BLaER1 treated with 17β-estradiol and CSF1 and Interleukin-3, amounts not matched to agents 10 nM and 100 nM (cell line): ENCODE measurements around the gene FADS3.

Experiments used
- H3K27ac ChIP-seq, 11 experiments: shearing (Covaris generic); formaldehyde crosslinking; 2 replicates each; pipeline ENCODE4 v1.8.1; 2022
- H3K27me3 ChIP-seq, 11 experiments: shearing (Covaris generic); formaldehyde crosslinking; 2 replicates each; pipeline ENCODE4 v1.8.1; 2022
- H3K36me3 ChIP-seq, 11 experiments: shearing (Covaris generic); formaldehyde crosslinking; 2 replicates each; pipeline ENCODE4 v1.8.1; 2022
- H3K4me1 ChIP-seq, 10 experiments: shearing (Covaris generic); formaldehyde crosslinking; 2 replicates each; pipeline ENCODE4 v1.8.1; 2022
- H3K4me2 ChIP-seq, 11 experiments: shearing (Covaris generic); formaldehyde crosslinking; 2 replicates each; pipeline ENCODE4 v1.8.1; 2022
- H3K4me3 ChIP-seq, 10 experiments: shearing (Covaris generic); formaldehyde crosslinking; 2 replicates each; pipeline ENCODE4 v1.8.1; 2022
- H3K9ac ChIP-seq, 11 experiments: shearing (Covaris generic); formaldehyde crosslinking; 2 replicates each; pipeline ENCODE4 v1.8.1; 2022
- H3K9me3 ChIP-seq, 11 experiments: shearing (Covaris generic); formaldehyde crosslinking; replicated peaks in 1 of 11; 2 replicates each; pipeline ENCODE4 v1.8.1; 2022
- H4K20me1 ChIP-seq, 11 experiments: shearing (Covaris generic); formaldehyde crosslinking; 2 replicates each; pipeline ENCODE4 v1.8.1; 2022
- Cebpa-rat ChIP-seq, 11 experiments: shearing (Covaris generic); IDR thresholded peaks; 2 replicates each; pipeline ENCODE4 v1.8.1; 2022

Gene FADS3

GRCh38 chr11:61893981-61894380 lies 2.6 kb upstream of the FADS3 start:
- H3K9me3 ChIP-seq: no peaks in the 10 kb centered on the region
- no peak overlapping the region for H3K9ac ChIP-seq
- TF ChIP-seq Cebpa-rat (IDR thresholded peaks at IDR 0.05): no peak
- peak overlapping the region in 3 of 11 experiments; percentile 1 to 62 (median 23); a peak in 2 of 22 replicates for H3K4me2 ChIP-seq
- H4K20me1 ChIP-seq: peaks cover 0 to 29% (median 9%) of the 10 kb centered on the region in 11 experiments; a peak in 13 of 22 replicates
- H3K4me3 ChIP-seq: no peak overlapping the region
- peaks cover 32 to 52% (median 40%) of the 10 kb centered on the region in 10 experiments for H3K4me1 ChIP-seq
- no peaks in the 10 kb centered on the region for H3K27me3 ChIP-seq
- peaks cover 0 to 43% (median 0%) of the 10 kb centered on the region in 11 experiments; a peak in 5 of 22 replicates for H3K36me3 ChIP-seq
- no peak overlapping the region for H3K27ac ChIP-seq

GRCh38 chr11:61892085-61892370 lies 683 bp upstream of the FADS3 start:
- H3K4me2 ChIP-seq: peak overlapping the region; percentile 84 to 100 (median 99)
- H3K4me1 ChIP-seq: peaks cover 18 to 52% (median 26%) of the 10 kb centered on the region in 10 experiments
- H3K27ac ChIP-seq: peak overlapping the region in 1 of 11 experiments; percentile 16; a peak in 1 of 22 replicates
- peaks cover 0 to 38% (median 0%) of the 10 kb centered on the region in 11 experiments; a peak in 6 of 22 replicates for H3K36me3 ChIP-seq
- H4K20me1 ChIP-seq: peaks cover 0 to 46% (median 13%) of the 10 kb centered on the region in 11 experiments; a peak in 14 of 22 replicates
- TF ChIP-seq Cebpa-rat (IDR thresholded peaks at IDR 0.05): no peak
- H3K27me3 ChIP-seq: no peaks in the 10 kb centered on the region
- peaks cover 0 to 2% (median 0%) of the 10 kb centered on the region in 11 experiments; a peak in 1 of 22 replicates for H3K9me3 ChIP-seq
- H3K4me3 ChIP-seq: peak overlapping the region; percentile 72 to 92 (median 81)
- peak overlapping the region in 10 of 11 experiments; percentile 50 to 89 (median 80); a peak in 18 of 22 replicates for H3K9ac ChIP-seq

- Histone ChIP-seq H3K27me3 (no peaks in the 10 kb centered on the region), H3K36me3 (peaks cover 0 to 38% (median 0%) of the 10 kb centered on the region in 11 experiments; a peak in 6 of 22 replicates), H3K4me1 (peaks cover 18 to 52% (median 26%) of the 10 kb centered on the region in 10 experiments)
These were observed 615 bp downstream of the FADS3 start for GRCh38 chr11:61890529-61891330.

GRCh38 chr11:61889831-61890230 lies 1.5 kb downstream of the FADS3 start:
- TF ChIP-seq Cebpa-rat (IDR thresholded peaks at IDR 0.05): no peak
- Histone ChIP-seq H3K4me3 (peak overlapping the region in 9 of 10 experiments; percentile 73 to 92 (median 81); a peak in 14 of 20 replicates), H3K9me3 (peaks cover 0 to 7% (median 0%) of the 10 kb centered on the region in 11 experiments; a peak in 2 of 22 replicates), H4K20me1 (peaks cover 0 to 67% (median 15%) of the 10 kb centered on the region in 11 experiments; a peak in 14 of 22 replicates), H3K4me1 (peaks cover 18 to 54% (median 33%) of the 10 kb centered on the region in 10 experiments), H3K9ac (peak overlapping the region in 10 of 11 experiments; percentile 77 to 89 (median 83); a peak in 18 of 22 replicates), H3K27ac (peak overlapping the region in 8 of 11 experiments; percentile 75 to 80 (median 76); a peak in 9 of 22 replicates), H3K36me3 (peaks cover 0 to 38% (median 0%) of the 10 kb centered on the region in 11 experiments; a peak in 6 of 22 replicates), H3K4me2 (peak overlapping the region; percentile 84 to 100 (median 99)), H3K27me3 (no peaks in the 10 kb centered on the region)

More at GRCh38 chr11:61890529-61891330, 615 bp downstream of the FADS3 start:
- Histone ChIP-seq H3K4me2 (peak overlapping the region; percentile 84 to 100 (median 99)), H4K20me1 (peaks cover 0 to 58% (median 15%) of the 10 kb centered on the region in 11 experiments; a peak in 14 of 22 replicates), H3K4me3 (peak overlapping the region; percentile 72 to 92 (median 81)), H3K27ac (peak overlapping the region; percentile 54 to 80 (median 76); a peak in 21 of 22 replicates), H3K9ac (peak overlapping the region; percentile 74 to 89 (median 82)), H3K9me3 (peaks cover 0 to 7% (median 0%) of the 10 kb centered on the region in 11 experiments; a peak in 2 of 22 replicates)
- TF ChIP-seq Cebpa-rat (IDR thresholded peaks at IDR 0.05): no peak

GRCh38 chr11:61888590-61888989 lies 2.8 kb downstream of the FADS3 start:
- Histone ChIP-seq H3K36me3 (peaks cover 0 to 45% (median 0%) of the 10 kb centered on the region in 11 experiments; a peak in 5 of 22 replicates), H3K27ac (no peak overlapping the region; a peak in 2 of 22 replicates), H3K4me2 (peak overlapping the region in 5 of 11 experiments; percentile 3 to 99 (median 27); a peak in 4 of 22 replicates)

GRCh38 chr11:61887839-61888494 lies 3.4 kb downstream of the FADS3 start:
- Histone ChIP-seq H3K36me3 (peaks cover 0 to 45% (median 0%) of the 10 kb centered on the region in 11 experiments; a peak in 5 of 22 replicates), H3K27me3 (no peaks in the 10 kb centered on the region), H3K9ac (peak overlapping the region in 2 of 11 experiments; percentile 11 to 15; a peak in 1 of 22 replicates), H3K27ac (no peak overlapping the region; a peak in 2 of 22 replicates), H3K4me3 (no peak overlapping the region), H3K4me1 (peaks cover 18 to 47% (median 34%) of the 10 kb centered on the region in 10 experiments), H4K20me1 (peaks cover 0 to 80% (median 15%) of the 10 kb centered on the region in 11 experiments; a peak in 14 of 22 replicates), H3K9me3 (peaks cover 0 to 7% (median 0%) of the 10 kb centered on the region in 11 experiments; a peak in 2 of 22 replicates), H3K4me2 (peak overlapping the region in 5 of 11 experiments; percentile 3 to 99 (median 27); a peak in 5 of 22 replicates)
- no peak for TF ChIP-seq Cebpa-rat (IDR thresholded peaks at IDR 0.05)

More at GRCh38 chr11:61888590-61888989, 2.8 kb downstream of the FADS3 start:
- H3K9ac ChIP-seq: 0 out of 22 replicates have a peak overlapping the region, but pooled peaks of 1 of the 11 experiments have one; percentile 15
- H3K27me3 ChIP-seq: no peaks in the 10 kb centered on the region
- H3K4me1 ChIP-seq: peaks cover 18 to 44% (median 34%) of the 10 kb centered on the region in 10 experiments
- peaks cover 0 to 79% (median 15%) of the 10 kb centered on the region in 11 experiments; a peak in 14 of 22 replicates for H4K20me1 ChIP-seq
- TF ChIP-seq Cebpa-rat (IDR thresholded peaks at IDR 0.05): no peak
- H3K9me3 ChIP-seq: peaks cover 0 to 7% (median 0%) of the 10 kb centered on the region in 11 experiments; a peak in 2 of 22 replicates
- no peak overlapping the region for H3K4me3 ChIP-seq

- no peak for TF ChIP-seq Cebpa-rat (IDR thresholded peaks at IDR 0.05)
- Histone ChIP-seq H3K27me3 (no peaks in the 10 kb centered on the region), H3K4me3 (no peak overlapping the region), H3K36me3 (peaks cover 0 to 45% (median 0%) of the 10 kb centered on the region in 11 experiments; a peak in 5 of 22 replicates), H3K9me3 (peaks cover 0 to 7% (median 0%) of the 10 kb centered on the region in 11 experiments; a peak in 2 of 22 replicates), H3K9ac (no peak overlapping the region), H4K20me1 (peaks cover 0 to 74% (median 15%) of the 10 kb centered on the region in 11 experiments; a peak in 13 of 22 replicates), H3K4me1 (peaks cover 26 to 54% (median 43%) of the 10 kb centered on the region in 10 experiments), H3K4me2 (no peak overlapping the region), H3K27ac (no peak overlapping the region)
These were observed 4.7 kb downstream of the FADS3 start for GRCh38 chr11:61886643-61887042.
